NB4 (cell line): ENCODE measurements around the gene SPAG7.

Experiments used
- CTCF ChIP-seq: IDR thresholded peaks from one replicate; pipeline ENCODE4 v1.5.1; 2012; ENCODE audit warnings: low read depth, low read length
- POLR2A ChIP-seq: IDR thresholded peaks from 2 replicates; pipeline ENCODE4 v1.6.1; 2011; ENCODE audit warnings: mild to moderate bottlenecking; ENCODE audit not compliant: insufficient read length; ENCODE audit errors: extremely low read depth

DNA sequence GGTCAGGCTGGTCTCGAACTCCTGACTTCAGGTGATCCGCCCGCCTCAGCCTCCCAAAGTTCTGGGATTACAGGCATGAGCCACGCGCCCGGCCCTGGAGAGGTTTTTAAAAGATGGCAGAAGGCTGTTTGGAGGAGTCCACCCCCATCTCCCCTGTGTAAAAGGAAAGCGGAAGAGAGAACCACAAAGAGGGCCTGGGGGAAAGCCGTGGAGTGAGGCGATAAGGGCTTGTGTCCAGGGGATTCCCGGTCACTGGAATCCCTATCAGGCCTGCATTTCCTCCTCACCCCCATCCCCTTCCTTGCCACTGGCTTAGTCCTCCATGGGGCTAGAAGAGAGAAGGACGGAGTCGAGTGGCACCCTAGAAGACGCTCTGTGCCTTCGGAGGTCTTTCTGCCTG lies 35.7 kb downstream of the SPAG7 start, which contains the start of gene GP1BA:
- no peak for TF ChIP-seq CTCF
- TF ChIP-seq POLR2A, result no peak
